ENCODE data around the gene ENG. TPM values are rescaled to one million over a fixed set of nuclear protein-coding genes. Genes with fewer than 3 reads are reported as not detected.

ENG gene
- total and polyA plus RNA-seq, 12 donors, result 76.8 to 310 (median 142) TPM

DNA sequence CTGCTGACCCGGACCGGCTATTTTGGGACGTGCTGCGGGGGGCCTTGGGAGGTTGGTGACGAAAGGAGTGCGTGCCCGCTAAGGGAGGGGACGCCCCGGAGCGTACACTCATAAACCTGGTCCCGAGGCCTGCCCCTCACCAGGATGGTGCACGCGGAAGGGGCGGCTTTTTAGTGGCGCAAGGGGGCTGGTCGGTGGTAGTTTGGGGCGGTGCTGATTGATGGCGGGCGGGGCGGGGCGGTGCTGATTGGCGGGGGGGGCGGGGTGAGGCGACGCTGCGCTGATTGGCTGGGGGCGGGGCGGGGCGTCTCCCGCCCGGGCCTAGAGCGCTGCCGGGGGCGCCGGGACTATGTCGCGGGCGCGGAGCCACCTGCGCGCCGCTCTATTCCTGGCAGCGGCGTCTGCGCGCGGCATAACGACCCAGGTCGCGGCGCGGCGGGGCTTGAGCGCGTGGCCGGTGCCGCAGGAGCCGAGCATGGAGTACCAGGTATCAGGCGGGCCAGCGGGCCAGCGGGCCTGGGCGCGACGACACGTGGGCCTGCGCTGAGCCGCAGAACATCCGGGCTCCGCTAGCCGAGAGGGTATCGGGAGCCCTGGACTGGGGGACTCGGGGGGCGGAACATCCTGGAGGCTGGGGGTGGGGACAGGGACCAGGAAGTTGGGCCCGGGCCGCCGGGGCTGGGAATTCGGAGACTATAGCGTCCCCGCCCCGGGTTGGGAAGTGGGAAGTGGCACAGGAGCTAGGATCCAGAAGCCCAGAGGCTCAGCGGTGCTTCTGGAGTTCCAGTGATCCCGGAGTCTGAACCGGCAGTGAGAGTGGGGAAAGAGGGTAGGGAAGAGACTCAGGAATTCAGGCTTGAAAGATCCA lies 51.6 kb downstream of the ENG start, which contains the start of gene FPGS:
FPGS (plus strand) TSS at position 307 of the 868 bp plus-strand sequence; CDS start at position 350, 43 bp downstream.
- intact Hi-C loops (cut with DNase I), result loop anchor here in 4 of 10 donors (1.0 to 10.0 kb wide), 4 partner anchors 16 to 112 kb away; partner anchors contain the start of genes CDK9 (in 2 of the 4) and ST6GALNAC4 (in 1 of the 4)
- TF ChIP-seq, protein P1, sequence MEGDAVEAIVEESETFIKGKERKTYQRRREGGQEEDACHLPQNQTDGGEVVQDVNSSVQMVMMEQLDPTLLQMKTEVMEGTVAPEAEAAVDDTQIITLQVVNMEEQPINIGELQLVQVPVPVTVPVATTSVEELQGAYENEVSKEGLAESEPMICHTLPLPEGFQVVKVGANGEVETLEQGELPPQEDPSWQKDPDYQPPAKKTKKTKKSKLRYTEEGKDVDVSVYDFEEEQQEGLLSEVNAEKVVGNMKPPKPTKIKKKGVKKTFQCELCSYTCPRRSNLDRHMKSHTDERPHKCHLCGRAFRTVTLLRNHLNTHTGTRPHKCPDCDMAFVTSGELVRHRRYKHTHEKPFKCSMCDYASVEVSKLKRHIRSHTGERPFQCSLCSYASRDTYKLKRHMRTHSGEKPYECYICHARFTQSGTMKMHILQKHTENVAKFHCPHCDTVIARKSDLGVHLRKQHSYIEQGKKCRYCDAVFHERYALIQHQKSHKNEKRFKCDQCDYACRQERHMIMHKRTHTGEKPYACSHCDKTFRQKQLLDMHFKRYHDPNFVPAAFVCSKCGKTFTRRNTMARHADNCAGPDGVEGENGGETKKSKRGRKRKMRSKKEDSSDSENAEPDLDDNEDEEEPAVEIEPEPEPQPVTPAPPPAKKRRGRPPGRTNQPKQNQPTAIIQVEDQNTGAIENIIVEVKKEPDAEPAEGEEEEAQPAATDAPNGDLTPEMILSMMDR (IDR thresholded peaks at IDR 0.05), result no peak
- 0 to 1% methylated on average over 74 to 83 of the region's 83 CpGs for WGBS, 2 donors

DNA sequence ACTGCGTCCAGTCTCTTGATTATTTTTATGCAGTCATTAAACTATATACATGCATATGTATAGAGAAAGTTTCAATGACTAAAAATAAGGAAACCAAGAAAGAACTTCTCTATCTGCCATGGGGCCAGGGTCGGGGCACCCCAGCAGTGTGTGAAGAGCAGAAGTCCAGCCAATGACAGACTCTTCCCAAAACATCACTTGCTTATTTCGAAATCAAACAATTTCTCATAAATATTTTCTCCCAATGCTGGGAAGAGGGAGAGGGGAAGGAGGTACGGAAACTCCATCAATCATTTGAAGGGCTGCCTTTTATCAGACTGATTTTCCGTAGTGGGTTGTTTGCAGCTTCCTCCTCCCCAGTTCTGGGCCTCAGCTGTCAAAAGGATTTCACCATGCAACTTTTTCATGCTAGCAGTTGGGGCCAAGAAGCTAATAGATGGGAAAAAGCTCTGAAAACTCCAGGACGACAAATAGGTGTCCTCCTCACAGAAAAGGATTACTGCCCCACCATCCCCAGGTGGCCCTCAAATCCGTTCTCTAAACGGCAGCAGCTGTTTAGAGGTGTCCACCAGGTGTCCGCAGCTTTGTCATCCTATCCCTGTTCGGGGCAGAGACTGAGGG lies 52.4 kb downstream of the ENG start:
- TF ChIP-seq, protein P1 (IDR thresholded peaks at IDR 0.05), result peak in 4 of 9 donors; percentile 12 to 37 (median 34)
- Histone ChIP-seq H3K27ac (peak overlapping the region; percentile 81 to 98 (median 93)), H3K4me1 (peaks cover 8 to 42% (median 22%) of the 10 kb centered on the region in 9 donors), H3K4me3 (peak overlapping the region in 9 of 10 donors; percentile 53 to 79 (median 71)), H3K27me3 (no peaks in the 10 kb centered on the region), H3K36me3 (peaks cover 0 to 28% (median under 1%) of the 10 kb centered on the region in 9 donors), H3K9me3 (no peaks in the 10 kb centered on the region)
- intact Hi-C loops (cut with DNase I), result loop anchor here in 4 of 10 donors (1.0 to 10.0 kb wide), 4 partner anchors 15 to 113 kb away; partner anchors contain the start of genes CDK9 (in 2 of the 4) and ST6GALNAC4 (in 1 of the 4)
- ATAC-seq, result peak in 1 of 8 donors; percentile 1
- 22 to 24% methylated on average over 10 of the region's 10 CpGs for WGBS, 2 donors
- DNase-seq, result no peak

More for the DNA sequence above, 51.6 kb downstream of the ENG start, which contains the start of gene FPGS:
- Histone ChIP-seq H3K27ac (peak within 1 kb of the TSS; percentile 81 to 98 (median 93)), H3K4me3 (peak within 1 kb of the TSS; percentile 53 to 79 (median 70)), H3K4me1 (peaks cover 8 to 38% (median 22%) of the 10 kb centered on the region in 9 donors), H3K9me3 (no peaks in the 10 kb centered on the region), H3K27me3 (no peaks in the 10 kb centered on the region), H3K36me3 (peaks cover 0 to 35% (median 6%) of the 10 kb centered on the region in 9 donors)
- DNase-seq (peak; percentile 88 to 91), ATAC-seq (peak; percentile 91 to 96 (median 94))

GRCh38 chr9:127796852-127797370 lies 57.5 kb downstream of the ENG start:
- 54 to 66% methylated on average over 11 of the region's 11 CpGs for WGBS, 2 donors
- ATAC-seq (peak in 1 of 8 donors; percentile 2), DNase-seq (no peak)
- Histone ChIP-seq H3K36me3 (peaks cover 0 to 25% (median under 1%) of the 10 kb centered on the region in 9 donors), H3K9me3 (no peaks in the 10 kb centered on the region), H3K27ac (peak overlapping the region in 5 of 10 donors; percentile 18 to 37 (median 33)), H3K4me1 (peaks cover 9 to 39% (median 24%) of the 10 kb centered on the region in 9 donors), H3K27me3 (no peaks in the 10 kb centered on the region), H3K4me3 (no peak overlapping the region)
- intact Hi-C loops (cut with DNase I), result no loop called here
- TF ChIP-seq, protein P1 (IDR thresholded peaks at IDR 0.05), result no peak
